Measurements from ENCODE around the gene TBC1D1. TPM values are rescaled to one million over a fixed set of nuclear protein-coding genes. Genes with fewer than 3 reads are reported as not detected.

TBC1D1 gene
- total RNA-seq, 1 experiment from 2014 or later = 89.0 TPM

GRCh38 chr4:38129460-38130227, 238.8 kb downstream of the TBC1D1 start:
- Histone ChIP-seq H4K20me1 (ENCODE audit: low read length) (no peaks in the 10 kb centered on the region), H2AFZ (ENCODE audit: low read length) (no peak overlapping the region), H3K4me1 (ENCODE audit: insufficient read depth, low read length) (no peaks in the 10 kb centered on the region), H3K27me3 (ENCODE audit: low read length) (no peaks in the 10 kb centered on the region), H3K4me2 (ENCODE audit: low read length) (no peak overlapping the region), H3K9ac (ENCODE audit: low read length) (no peak overlapping the region), H3K36me3 (ENCODE audit: low read depth, low read length) (no peaks in the 10 kb centered on the region), H3F3A (ENCODE audit: low read length, unreplicated experiment) (no peaks in the 10 kb centered on the region), H3K79me2 (ENCODE audit: low read length) (no peaks in the 10 kb centered on the region), H3K4me3 (ENCODE audit: low read length) (no peak overlapping the region), H3K9me3 (ENCODE audit: low read length) (no peaks in the 10 kb centered on the region), H3K9me2 (replicated peaks; ENCODE audit: low read length) (no peaks in the 10 kb centered on the region), H3K27ac (ENCODE audit: low read length) (no peak overlapping the region)
- TF ChIP-seq EZH2phosphoT487 (IDR thresholded peaks at IDR 0.05; ENCODE audit: borderline replicate concordance, low read length) (no peak), EZH2 (IDR thresholded peaks at IDR 0.05; ENCODE audit: low read length, unreplicated experiment) (no peak)
- TF ChIP-seq, protein P1, sequence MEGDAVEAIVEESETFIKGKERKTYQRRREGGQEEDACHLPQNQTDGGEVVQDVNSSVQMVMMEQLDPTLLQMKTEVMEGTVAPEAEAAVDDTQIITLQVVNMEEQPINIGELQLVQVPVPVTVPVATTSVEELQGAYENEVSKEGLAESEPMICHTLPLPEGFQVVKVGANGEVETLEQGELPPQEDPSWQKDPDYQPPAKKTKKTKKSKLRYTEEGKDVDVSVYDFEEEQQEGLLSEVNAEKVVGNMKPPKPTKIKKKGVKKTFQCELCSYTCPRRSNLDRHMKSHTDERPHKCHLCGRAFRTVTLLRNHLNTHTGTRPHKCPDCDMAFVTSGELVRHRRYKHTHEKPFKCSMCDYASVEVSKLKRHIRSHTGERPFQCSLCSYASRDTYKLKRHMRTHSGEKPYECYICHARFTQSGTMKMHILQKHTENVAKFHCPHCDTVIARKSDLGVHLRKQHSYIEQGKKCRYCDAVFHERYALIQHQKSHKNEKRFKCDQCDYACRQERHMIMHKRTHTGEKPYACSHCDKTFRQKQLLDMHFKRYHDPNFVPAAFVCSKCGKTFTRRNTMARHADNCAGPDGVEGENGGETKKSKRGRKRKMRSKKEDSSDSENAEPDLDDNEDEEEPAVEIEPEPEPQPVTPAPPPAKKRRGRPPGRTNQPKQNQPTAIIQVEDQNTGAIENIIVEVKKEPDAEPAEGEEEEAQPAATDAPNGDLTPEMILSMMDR (conservative IDR thresholded peaks at IDR 0.05; ENCODE audit: low read depth, low read length) = no peak
- DNase-seq (no peak), ATAC-seq (no peak)
- ChIA-PET POLR2A (ENCODE audit: unreplicated experiment) (no interaction called here), CTCF (no interaction called here)
- BruUV-seq (replicated peaks) = no TSS peak
- intact Hi-C loops (cut with micrococcal nuclease) = no loop called here

DNA sequence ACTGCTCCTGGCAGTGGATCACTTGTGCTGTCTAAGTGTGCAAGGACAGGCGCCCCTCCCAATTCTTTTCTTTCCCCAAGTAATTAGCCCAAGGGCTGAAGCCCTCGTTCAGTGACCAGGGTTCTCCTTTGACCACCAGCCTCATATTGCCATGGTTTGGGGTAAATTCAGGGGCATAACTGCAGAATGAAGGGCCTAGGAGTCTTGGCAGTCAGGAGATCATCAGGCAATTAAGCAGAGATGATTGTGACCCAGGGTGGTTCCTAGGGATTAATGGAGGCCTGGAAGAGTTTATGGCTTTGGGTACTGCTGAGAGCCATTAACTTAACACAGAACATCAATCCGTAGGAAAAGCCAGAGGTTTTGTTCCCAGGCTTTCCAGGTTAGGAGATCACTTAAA, 240.0 kb downstream of the TBC1D1 start:
- POLR2A ChIA-PET (ENCODE audit: unreplicated experiment) = no interaction called here
- ATAC-seq (no peak), DNase-seq (no peak)
- TF ChIP-seq, protein P1 (conservative IDR thresholded peaks at IDR 0.05; ENCODE audit: low read depth, low read length) = no peak
- TF ChIP-seq EZH2 (IDR thresholded peaks at IDR 0.05; ENCODE audit: low read length, unreplicated experiment) = no peak
- TF ChIP-seq EZH2phosphoT487 (IDR thresholded peaks at IDR 0.05; ENCODE audit: borderline replicate concordance, low read length) = no peak
- BruUV-seq (replicated peaks) = no TSS peak
- Histone ChIP-seq H3K4me3 (ENCODE audit: low read length) (no peak overlapping the region), H2AFZ (ENCODE audit: low read length) (no peak overlapping the region), H3K27me3 (ENCODE audit: low read length) (no peaks in the 10 kb centered on the region), H3K4me2 (ENCODE audit: low read length) (no peak overlapping the region), H4K20me1 (ENCODE audit: low read length) (no peaks in the 10 kb centered on the region), H3K9ac (ENCODE audit: low read length) (no peak overlapping the region), H3K4me1 (ENCODE audit: insufficient read depth, low read length) (no peaks in the 10 kb centered on the region), H3K9me3 (ENCODE audit: low read length) (no peaks in the 10 kb centered on the region), H3F3A (ENCODE audit: low read length, unreplicated experiment) (no peaks in the 10 kb centered on the region), H3K27ac (ENCODE audit: low read length) (no peak overlapping the region), H3K36me3 (ENCODE audit: low read depth, low read length) (no peaks in the 10 kb centered on the region), H3K79me2 (ENCODE audit: low read length) (no peaks in the 10 kb centered on the region), H3K9me2 (replicated peaks; ENCODE audit: low read length) (no peaks in the 10 kb centered on the region)
- CTCF ChIA-PET = no interaction called here
- intact Hi-C loops (cut with micrococcal nuclease) = no loop called here

DNA sequence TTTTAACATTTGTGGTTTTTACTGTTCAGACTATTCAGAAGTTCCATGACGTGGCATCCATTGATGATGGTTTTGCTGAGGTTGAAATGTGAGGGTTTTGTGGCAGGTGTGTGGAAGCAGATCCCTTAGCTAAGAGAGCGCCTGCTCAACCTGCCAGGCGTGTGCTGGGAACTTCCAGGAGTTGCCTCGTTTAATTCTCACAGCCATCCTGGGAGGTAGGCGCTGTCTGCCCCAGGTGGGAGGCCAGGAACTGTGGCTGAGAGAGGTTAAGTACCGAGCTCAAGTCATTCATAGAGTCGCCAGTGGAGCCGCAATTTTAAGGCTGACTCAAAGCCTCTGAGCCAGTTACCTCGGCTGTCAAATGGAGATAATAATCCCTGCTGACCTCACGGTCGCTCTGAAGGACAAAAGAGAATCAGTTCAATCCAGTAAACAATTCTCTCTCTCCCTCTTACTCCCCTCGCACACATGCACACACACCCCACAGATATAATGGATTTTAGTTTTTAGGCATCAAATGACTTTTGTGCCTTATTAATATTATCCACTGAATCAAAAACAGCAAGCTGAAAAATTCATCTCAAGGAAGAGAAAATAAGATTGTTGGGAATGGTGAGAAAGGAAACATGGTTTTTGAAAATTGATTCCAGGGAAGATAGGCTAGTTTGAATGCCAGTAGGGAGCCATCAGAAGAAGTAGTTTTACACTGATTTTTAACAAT, 240.6 kb downstream of the TBC1D1 start:
- POLR2A ChIA-PET (ENCODE audit: unreplicated experiment) = no interaction called here
- no peak overlapping the region for H3K27ac ChIP-seq (ENCODE audit: low read length)

More for the DNA sequence above, 240.6 kb downstream of the TBC1D1 start:
- Histone ChIP-seq H3K36me3 (ENCODE audit: low read depth, low read length) (no peaks in the 10 kb centered on the region), H2AFZ (ENCODE audit: low read length) (no peak overlapping the region), H3K27me3 (ENCODE audit: low read length) (no peaks in the 10 kb centered on the region), H3K4me1 (ENCODE audit: insufficient read depth, low read length) (no peaks in the 10 kb centered on the region), H3K9me3 (ENCODE audit: low read length) (no peaks in the 10 kb centered on the region), H4K20me1 (ENCODE audit: low read length) (no peaks in the 10 kb centered on the region), H3K9ac (ENCODE audit: low read length) (no peak overlapping the region), H3K4me3 (ENCODE audit: low read length) (no peak overlapping the region), H3K9me2 (replicated peaks; ENCODE audit: low read length) (no peaks in the 10 kb centered on the region), H3K79me2 (ENCODE audit: low read length) (no peaks in the 10 kb centered on the region), H3K4me2 (ENCODE audit: low read length) (no peak overlapping the region), H3F3A (ENCODE audit: low read length, unreplicated experiment) (no peaks in the 10 kb centered on the region)
- BruUV-seq (replicated peaks) = no TSS peak
- DNase-seq (no peak), ATAC-seq (no peak)
- CTCF ChIA-PET = no interaction called here
- TF ChIP-seq, protein P1 (conservative IDR thresholded peaks at IDR 0.05; ENCODE audit: low read depth, low read length) = no peak
- TF ChIP-seq EZH2phosphoT487 (IDR thresholded peaks at IDR 0.05; ENCODE audit: borderline replicate concordance, low read length) (no peak), EZH2 (IDR thresholded peaks at IDR 0.05; ENCODE audit: low read length, unreplicated experiment) (no peak)
- intact Hi-C loops (cut with micrococcal nuclease) = no loop called here

All from PC-3 (cell line).